Measurements from ENCODE around the gene PBXIP1.

PBXIP1 gene

GRCh38 chr1:154972517-154973343 is 16.8 kb upstream of the PBXIP1 start:
- DNase-seq (ENCODE audit: low read depth, low spot score) = no peak

GRCh38 chr1:154972213-154972516 is 16.3 kb upstream of the PBXIP1 start:
- DNase-seq (ENCODE audit: low read depth, low spot score) = no peak

- no peak for DNase-seq (ENCODE audit: low read depth, low spot score)
These were observed 15.6 kb upstream of the PBXIP1 start for GRCh38 chr1:154971341-154971998.

GRCh38 chr1:154970631-154971340 is 14.9 kb upstream of the PBXIP1 start, which contains the start of gene SHC1:
TSS of gene SHC1 (minus strand) at chr1:154970747. CDS start at chr1:154970526, 221 bp downstream.
- DNase-seq (ENCODE audit: low read depth, low spot score) = peak; percentile 80

GRCh38 chr1:154969860-154970452 is 14.1 kb upstream of the PBXIP1 start:
- no peak for DNase-seq (ENCODE audit: low read depth, low spot score)

- no peak for DNase-seq (ENCODE audit: low read depth, low spot score)
These were observed 13.3 kb upstream of the PBXIP1 start for GRCh38 chr1:154969246-154969645.

GRCh38 chr1:154968731-154969130 is 12.8 kb upstream of the PBXIP1 start:
- no peak for DNase-seq (ENCODE audit: low read depth, low spot score)

- no peak for DNase-seq (ENCODE audit: low read depth, low spot score)
These were observed 11.5 kb upstream of the PBXIP1 start for GRCh38 chr1:154967331-154967950.

GRCh38 chr1:154966111-154966510 is 10.2 kb upstream of the PBXIP1 start:
- DNase-seq (ENCODE audit: low read depth, low spot score) = no peak

GRCh38 chr1:154964359-154964758 is 8.5 kb upstream of the PBXIP1 start:
- DNase-seq (ENCODE audit: low read depth, low spot score) = no peak

- DNase-seq (ENCODE audit: low read depth, low spot score) = no peak
These were observed 7.7 kb upstream of the PBXIP1 start for GRCh38 chr1:154963643-154964042.

GRCh38 chr1:154962795-154963330 is 7.0 kb upstream of the PBXIP1 start:
- DNase-seq (ENCODE audit: low read depth, low spot score) = no peak

- no peak for DNase-seq (ENCODE audit: low read depth, low spot score)
These were observed 6.4 kb upstream of the PBXIP1 start for GRCh38 chr1:154962156-154962749.

- DNase-seq (ENCODE audit: low read depth, low spot score) = peak; percentile 55
These were observed 5.6 kb upstream of the PBXIP1 start, which contains the start of gene PYGO2 for GRCh38 chr1:154961207-154962155. TSS of gene PYGO2 (minus strand) at chr1:154961782. CDS start at chr1:154961576, 206 bp downstream.

- DNase-seq (ENCODE audit: low read depth, low spot score) = no peak
These were observed 4.7 kb upstream of the PBXIP1 start for GRCh38 chr1:154960446-154961136.

GRCh38 chr1:154959426-154959780 is 3.5 kb upstream of the PBXIP1 start:
- no peak for DNase-seq (ENCODE audit: low read depth, low spot score)

GRCh38 chr1:154958681-154959425 is 3.0 kb upstream of the PBXIP1 start:
- DNase-seq (ENCODE audit: low read depth, low spot score) = no peak

- DNase-seq (ENCODE audit: low read depth, low spot score) = no peak
These were observed 2.1 kb upstream of the PBXIP1 start for GRCh38 chr1:154958036-154958435.

Data from brain pericyte (primary cell).